ENCODE measurements around the gene ZNF808.
"Not testable (repeated sequence)": the region's sequence is repeated elsewhere in the genome, so short reads cannot be mapped to it uniquely, and the experiment has no call there.

Gene ZNF808

GRCh38 chr19:52566121-52566520 is 38.7 kb downstream of the ZNF808 start:
- H3K9me2 ChIP-seq (replicated peaks; ENCODE audit: control insufficient read depth, low read length), result no peaks in the 10 kb centered on the region
- no peaks in the 10 kb centered on the region for H4K20me1 ChIP-seq (ENCODE audit: control insufficient read depth, insufficient read depth, low read depth, low read length)
- H3K4me1 ChIP-seq (ENCODE audit: control insufficient read depth, low read length), result 0 out of 2 replicates have a peak, but pooled peaks cover 1% of the 10 kb centered on the region
- no peak for TF ChIP-seq EZH2phosphoT487 (IDR thresholded peaks at IDR 0.05; ENCODE audit: borderline replicate concordance, low read length)
- TF ChIP-seq CTCF (IDR thresholded peaks at IDR 0.05; ENCODE audit: low read depth, low read length, poor library complexity, severe bottlenecking), result no peak
- peaks cover 9% of the 10 kb centered on the region for H3K79me2 ChIP-seq (ENCODE audit: control insufficient read depth, low read length)
- H3K9me3 ChIP-seq (ENCODE audit: control insufficient read depth, insufficient read depth, low read length), result no peaks in the 10 kb centered on the region
- no peaks in the 10 kb centered on the region for H3K27me3 ChIP-seq (ENCODE audit: control insufficient read depth, low read length)
- H3F3A ChIP-seq (ENCODE audit: control insufficient read depth, insufficient read depth), result 0 out of 2 replicates have a peak, but pooled peaks cover 2% of the 10 kb centered on the region
- no peak overlapping the region for H3K4me2 ChIP-seq (ENCODE audit: low read length)
- peaks cover 25% of the 10 kb centered on the region for H3K36me3 ChIP-seq (ENCODE audit: control insufficient read depth, low read length)
- no peak overlapping the region for H3K4me3 ChIP-seq (ENCODE audit: low read length)
- no peak overlapping the region for H3K27ac ChIP-seq (ENCODE audit: low read depth, low read length)

GRCh38 chr19:52566588-52566987 is 39.1 kb downstream of the ZNF808 start:
- Histone ChIP-seq H3K4me1 (ENCODE audit: control insufficient read depth, low read length) (0 out of 2 replicates have a peak, but pooled peaks cover 3% of the 10 kb centered on the region), H3F3A (ENCODE audit: control insufficient read depth, insufficient read depth) (0 out of 2 replicates have a peak, but pooled peaks cover 2% of the 10 kb centered on the region), H3K4me2 (ENCODE audit: low read length) (no peak overlapping the region), H3K9me2 (replicated peaks; ENCODE audit: control insufficient read depth, low read length) (no peaks in the 10 kb centered on the region), H3K27ac (ENCODE audit: low read depth, low read length) (no peak overlapping the region), H3K4me3 (ENCODE audit: low read length) (no peak overlapping the region), H3K79me2 (ENCODE audit: control insufficient read depth, low read length) (peaks cover 11% of the 10 kb centered on the region), H3K9me3 (ENCODE audit: control insufficient read depth, insufficient read depth, low read length) (no peaks in the 10 kb centered on the region), H3K36me3 (ENCODE audit: control insufficient read depth, low read length) (peaks cover 22% of the 10 kb centered on the region), H3K27me3 (ENCODE audit: control insufficient read depth, low read length) (no peaks in the 10 kb centered on the region), H4K20me1 (ENCODE audit: control insufficient read depth, insufficient read depth, low read depth, low read length) (no peaks in the 10 kb centered on the region)
- TF ChIP-seq EZH2phosphoT487 (IDR thresholded peaks at IDR 0.05; ENCODE audit: borderline replicate concordance, low read length), result no peak
- TF ChIP-seq CTCF (IDR thresholded peaks at IDR 0.05; ENCODE audit: low read depth, low read length, poor library complexity, severe bottlenecking), result no peak

GRCh38 chr19:52567921-52568320 is 40.5 kb downstream of the ZNF808 start:
- H3K36me3 ChIP-seq (ENCODE audit: control insufficient read depth, low read length), result peaks cover 20% of the 10 kb centered on the region
- 0 out of 2 replicates have a peak, but pooled peaks cover 2% of the 10 kb centered on the region for H3F3A ChIP-seq (ENCODE audit: control insufficient read depth, insufficient read depth)
- 0 out of 2 replicates have a peak, but pooled peaks cover 3% of the 10 kb centered on the region for H3K4me1 ChIP-seq (ENCODE audit: control insufficient read depth, low read length)
- TF ChIP-seq EZH2phosphoT487 (IDR thresholded peaks at IDR 0.05; ENCODE audit: borderline replicate concordance, low read length) (no peak), CTCF (IDR thresholded peaks at IDR 0.05; ENCODE audit: low read depth, low read length, poor library complexity, severe bottlenecking) (no peak)
- no peaks in the 10 kb centered on the region for H3K27me3 ChIP-seq (ENCODE audit: control insufficient read depth, low read length)
- H4K20me1 ChIP-seq (ENCODE audit: control insufficient read depth, insufficient read depth, low read depth, low read length), result no peaks in the 10 kb centered on the region
- no peaks in the 10 kb centered on the region for H3K9me2 ChIP-seq (replicated peaks; ENCODE audit: control insufficient read depth, low read length)
- H3K9me3 ChIP-seq (ENCODE audit: control insufficient read depth, insufficient read depth, low read length), result no peaks in the 10 kb centered on the region
- H3K79me2 ChIP-seq (ENCODE audit: control insufficient read depth, low read length), result peaks cover 24% of the 10 kb centered on the region
- H3K27ac ChIP-seq (ENCODE audit: low read depth, low read length), result no peak overlapping the region
- H3K4me2 ChIP-seq (ENCODE audit: low read length), result no peak overlapping the region
- no peak overlapping the region for H3K4me3 ChIP-seq (ENCODE audit: low read length)

GRCh38 chr19:52569638-52569999 is 42.2 kb downstream of the ZNF808 start:
- not testable (repeated sequence) for H3F3A ChIP-seq (ENCODE audit: control insufficient read depth, insufficient read depth); H3K9me3 ChIP-seq (ENCODE audit: control insufficient read depth, insufficient read depth, low read length); H3K27ac ChIP-seq (ENCODE audit: low read depth, low read length); H3K9me2 ChIP-seq (replicated peaks; ENCODE audit: control insufficient read depth, low read length); H4K20me1 ChIP-seq (ENCODE audit: control insufficient read depth, insufficient read depth, low read depth, low read length); H3K4me1 ChIP-seq (ENCODE audit: control insufficient read depth, low read length); H3K27me3 ChIP-seq (ENCODE audit: control insufficient read depth, low read length)
- Histone ChIP-seq H3K36me3 (ENCODE audit: control insufficient read depth, low read length) (peaks cover 25% of the 10 kb centered on the region), H3K79me2 (ENCODE audit: control insufficient read depth, low read length) (peaks cover 25% of the 10 kb centered on the region), H3K4me3 (ENCODE audit: low read length) (peak overlapping the region; percentile 84), H3K4me2 (ENCODE audit: low read length) (peak overlapping the region; percentile 82)

Measured in DOHH2 (cell line).